Lower leg skin (tissue), 4 donors: ENCODE measurements around the gene OCA2. TPM values are rescaled to one million over a fixed set of nuclear protein-coding genes. Genes with fewer than 3 reads are reported as not detected.
"Not testable (repeated sequence)": the region's sequence is repeated elsewhere in the genome, so short reads cannot be mapped to it uniquely, and the experiment has no call there.

Experiments
- DNase-seq, 2 donors: peaks; one replicate each; pipeline ENCODE4 v3.0.0-alpha.2; 2019; ENCODE audit warnings: low spot score in 2 of 2
- H3K4me3 ChIP-seq: fragments of 200-600 bp; sonication (generic); 2 replicates; pipeline ENCODE4 v1.5.1; 2017; ENCODE audit warnings: mild to moderate bottlenecking, low read depth; ENCODE audit not compliant: poor library complexity, severe bottlenecking
- CTCF ChIP-seq, 3 donors: fragments of 450-650 bp; IDR thresholded peaks; one replicate each; pipeline ENCODE4 v1.5.1; 2016; ENCODE audit warnings: antibody characterized with exemption in 3 of 3, mild to moderate bottlenecking in 3 of 3, moderate library complexity in 2 of 3
- POLR2A ChIP-seq, 2 donors: fragments of 450-650 bp; IDR thresholded peaks; one replicate each; pipeline ENCODE4 v1.6.1; 2016 to 2017; ENCODE audit warnings: antibody characterized with exemption in 2 of 2, mild to moderate bottlenecking in 1 of 2, moderate library complexity in 1 of 2
- WGBS, 2 donors: methylation state at CpG; one replicate each; pipeline ENCODE4 v1.1.5; 2018; 5-methylcytosine and 5-hydroxymethylcytosine counted together
- intact Hi-C: fragments of 100-400 bp; cut with DNase I; formaldehyde crosslinking; loops from one replicate; pipeline ENCODE4 v1.15.0; 2023; ENCODE audit warnings: low total_unique reads
- total RNA-seq, 4 donors: library from RNA; depleted of rRNA; stranded (reverse); fragments of >200 nt; gene quantifications; one replicate each; pipeline ENCODE4 v1.1.0, GENCODE V29; 2016

The OCA2 gene
- total RNA-seq, 4 donors from 2014 or later, result 12.0 to 15.8 (median 13.9) TPM

GRCh38 chr15:27961801-27962200 is 137.3 kb downstream of the OCA2 start:
- intact Hi-C loops, result no loop called here

GRCh38 chr15:27958911-27959578 is 140.1 kb downstream of the OCA2 start:
- TF ChIP-seq CTCF (IDR thresholded peaks at IDR 0.05) (no peak), POLR2A (IDR thresholded peaks at IDR 0.05) (no peak)
- 56 to 74% methylated on average over 10 of the region's 10 CpGs for WGBS, 2 donors
- DNase-seq, result no peak
- intact Hi-C loops, result no loop called here
- no peak overlapping the region for H3K4me3 ChIP-seq

More at GRCh38 chr15:27961801-27962200, 137.3 kb downstream of the OCA2 start:
- H3K4me3 ChIP-seq, result no peak overlapping the region
- TF ChIP-seq POLR2A (IDR thresholded peaks at IDR 0.05), result no peak
- no peak for TF ChIP-seq CTCF (IDR thresholded peaks at IDR 0.05)
- DNase-seq, result no peak
- WGBS, 2 donors, result 86 to 100% methylated on average over 1 of the region's 1 CpG

- TF ChIP-seq POLR2A (IDR thresholded peaks at IDR 0.05), result no peak
- no peak for TF ChIP-seq CTCF (IDR thresholded peaks at IDR 0.05)
- H3K4me3 ChIP-seq, result no peak overlapping the region
- intact Hi-C loops, result no loop called here
- no peak for DNase-seq
- WGBS, 2 donors, result 47 to 51% methylated on average over 8 of the region's 8 CpGs
Observed at GRCh38 chr15:27956285-27956684, 142.8 kb downstream of the OCA2 start.

- no peak overlapping the region for H3K4me3 ChIP-seq
- intact Hi-C loops, result no loop called here
- WGBS, 2 donors, result 94 to 95% methylated on average over 10 of the region's 10 CpGs
Observed at GRCh38 chr15:27955087-27955486, 144.0 kb downstream of the OCA2 start.

GRCh38 chr15:27952593-27952992 is 146.5 kb downstream of the OCA2 start:
- H3K4me3 ChIP-seq, intact Hi-C loops, DNase-seq: not testable (repeated sequence)
- 93 to 95% methylated on average over 6 of the region's 6 CpGs for WGBS, 2 donors

More at GRCh38 chr15:27955087-27955486, 144.0 kb downstream of the OCA2 start:
- TF ChIP-seq POLR2A (IDR thresholded peaks at IDR 0.05) (no peak), CTCF (IDR thresholded peaks at IDR 0.05) (no peak)
- DNase-seq, result no peak

- no peak for TF ChIP-seq POLR2A (IDR thresholded peaks at IDR 0.05)
- 87 to 88% methylated on average over 13 of the region's 13 CpGs for WGBS, 2 donors
- no peak for DNase-seq
- no peak overlapping the region for H3K4me3 ChIP-seq
- intact Hi-C loops, result no loop called here
Observed at GRCh38 chr15:27951191-27951890, 147.8 kb downstream of the OCA2 start.
